Activated T-cell treated with anti-CD3 and anti-CD28 coated beads, Interleukin-2, amount 50 U/mL, for 4 hours (primary cell): Measurements from ENCODE around the gene LENG1. TPM values are rescaled to one million over a fixed set of nuclear protein-coding genes. Genes with fewer than 3 reads are reported as not detected.

Experiments
- ATAC-seq, 2 donors: fragments of 200-7000 bp; cut with Tn5 transposase; one replicate each; pipeline ENCODE4 v1.10.0; 2021
- DNase-seq: peaks from one replicate; pipeline ENCODE4 v3.0.0-alpha.2; 2020
- H3K27me3 Mint-ChIP-seq: one replicate; pipeline ENCODE4 v1.8.0; 2021; ENCODE audit warnings: low read depth, mixed read lengths
- H3K36me3 Mint-ChIP-seq: one replicate; pipeline ENCODE4 v1.8.0; 2022; ENCODE audit warnings: mixed read lengths; ENCODE audit not compliant: insufficient read depth
- H3K4me1 Mint-ChIP-seq: one replicate; pipeline ENCODE4 v1.8.0; 2021; ENCODE audit warnings: low read depth, mixed read lengths
- H3K4me3 Mint-ChIP-seq: one replicate; pipeline ENCODE4 v1.8.0; 2021; ENCODE audit warnings: mild to moderate bottlenecking, moderate library complexity, mixed read lengths
- H3K9me3 Mint-ChIP-seq: one replicate; pipeline ENCODE4 v1.8.0; 2021; ENCODE audit warnings: mixed read lengths
- total RNA-seq, 3 donors: library from RNA; stranded (reverse); gene quantifications; one replicate each; pipeline ENCODE4 v1.2.1, GENCODE V29; 2021

The LENG1 gene
- total RNA-seq, 3 donors from 2014 or later: 5.6 to 9.7 (median 9.2) TPM

GRCh38 chr19:54162241-54162805 is 2.8 kb upstream of the LENG1 start:
- peak; percentile 19 for ATAC-seq
- H3K9me3 Mint-ChIP-seq: no peaks in the 10 kb centered on the region
- peaks cover 4% of the 10 kb centered on the region for H3K36me3 Mint-ChIP-seq
- peak overlapping the region; percentile 84 for H3K4me3 Mint-ChIP-seq
- peak; percentile 79 for DNase-seq
- no peaks in the 10 kb centered on the region for H3K27me3 Mint-ChIP-seq
- H3K4me1 Mint-ChIP-seq: peaks cover 57% of the 10 kb centered on the region

GRCh38 chr19:54160854-54161253 is 1.3 kb upstream of the LENG1 start:
- Mint-ChIP-seq H3K27me3 (no peaks in the 10 kb centered on the region), H3K9me3 (no peaks in the 10 kb centered on the region), H3K4me1 (peaks cover 63% of the 10 kb centered on the region), H3K4me3 (peak overlapping the region; percentile 97), H3K36me3 (peaks cover 11% of the 10 kb centered on the region)
- no peak for DNase-seq
- no peak for ATAC-seq

- no peak for DNase-seq
- peaks cover 11% of the 10 kb centered on the region for H3K36me3 Mint-ChIP-seq
- ATAC-seq: no peak
- H3K4me3 Mint-ChIP-seq: peak overlapping the region; percentile 97
- peaks cover 65% of the 10 kb centered on the region for H3K4me1 Mint-ChIP-seq
- no peaks in the 10 kb centered on the region for H3K27me3 Mint-ChIP-seq
- no peaks in the 10 kb centered on the region for H3K9me3 Mint-ChIP-seq
Observed at GRCh38 chr19:54160182-54160811, 776 bp upstream of the LENG1 start.

- DNase-seq: no peak
- H3K36me3 Mint-ChIP-seq: peaks cover 20% of the 10 kb centered on the region
- ATAC-seq: no peak
- peak overlapping the region; percentile 97 for H3K4me3 Mint-ChIP-seq
- peaks cover 67% of the 10 kb centered on the region for H3K4me1 Mint-ChIP-seq
- H3K27me3 Mint-ChIP-seq: no peaks in the 10 kb centered on the region
- no peaks in the 10 kb centered on the region for H3K9me3 Mint-ChIP-seq
Observed at GRCh38 chr19:54158812-54159351, 639 bp downstream of the LENG1 start.

GRCh38 chr19:54156953-54157352 is 2.6 kb downstream of the LENG1 start:
- Mint-ChIP-seq H3K4me3 (peak overlapping the region; percentile 38), H3K4me1 (peaks cover 58% of the 10 kb centered on the region), H3K9me3 (no peaks in the 10 kb centered on the region), H3K27me3 (no peaks in the 10 kb centered on the region), H3K36me3 (peaks cover 22% of the 10 kb centered on the region)
- no peak for DNase-seq
- ATAC-seq: no peak

GRCh38 chr19:54156490-54156889 is 3.0 kb downstream of the LENG1 start:
- DNase-seq (no peak), ATAC-seq (no peak)
- no peak overlapping the region for H3K4me3 Mint-ChIP-seq
- H3K9me3 Mint-ChIP-seq: no peaks in the 10 kb centered on the region
- peaks cover 55% of the 10 kb centered on the region for H3K4me1 Mint-ChIP-seq
- no peaks in the 10 kb centered on the region for H3K27me3 Mint-ChIP-seq
- peaks cover 22% of the 10 kb centered on the region for H3K36me3 Mint-ChIP-seq

GRCh38 chr19:54155694-54156093 is 3.8 kb downstream of the LENG1 start:
- H3K9me3 Mint-ChIP-seq: no peaks in the 10 kb centered on the region
- H3K4me3 Mint-ChIP-seq: no peak overlapping the region
- peaks cover 51% of the 10 kb centered on the region for H3K4me1 Mint-ChIP-seq

GRCh38 chr19:54154603-54155345 is 4.7 kb downstream of the LENG1 start:
- Mint-ChIP-seq H3K9me3 (no peaks in the 10 kb centered on the region), H3K36me3 (peaks cover 32% of the 10 kb centered on the region), H3K4me3 (no peak overlapping the region), H3K4me1 (peaks cover 43% of the 10 kb centered on the region), H3K27me3 (no peaks in the 10 kb centered on the region)
- ATAC-seq: no peak
- DNase-seq: no peak

More at GRCh38 chr19:54155694-54156093, 3.8 kb downstream of the LENG1 start:
- Mint-ChIP-seq H3K27me3 (no peaks in the 10 kb centered on the region), H3K36me3 (peaks cover 28% of the 10 kb centered on the region)
- no peak for ATAC-seq
- no peak for DNase-seq

GRCh38 chr19:54153731-54154326 is 5.7 kb downstream of the LENG1 start:
- Mint-ChIP-seq H3K27me3 (no peaks in the 10 kb centered on the region), H3K4me1 (peaks cover 37% of the 10 kb centered on the region), H3K9me3 (no peaks in the 10 kb centered on the region), H3K36me3 (peaks cover 39% of the 10 kb centered on the region), H3K4me3 (no peak overlapping the region)
- ATAC-seq: no peak
- DNase-seq: no peak

GRCh38 chr19:54152878-54153524 is 6.5 kb downstream of the LENG1 start:
- Mint-ChIP-seq H3K4me3 (no peak overlapping the region), H3K36me3 (peaks cover 37% of the 10 kb centered on the region), H3K27me3 (no peaks in the 10 kb centered on the region), H3K4me1 (peaks cover 29% of the 10 kb centered on the region), H3K9me3 (no peaks in the 10 kb centered on the region)
- DNase-seq (no peak), ATAC-seq (no peak)

GRCh38 chr19:54152267-54152666 is 7.3 kb downstream of the LENG1 start:
- peaks cover 39% of the 10 kb centered on the region for H3K36me3 Mint-ChIP-seq
- no peak overlapping the region for H3K4me3 Mint-ChIP-seq
- no peaks in the 10 kb centered on the region for H3K27me3 Mint-ChIP-seq
- ATAC-seq: no peak
- H3K9me3 Mint-ChIP-seq: no peaks in the 10 kb centered on the region
- DNase-seq: no peak
- H3K4me1 Mint-ChIP-seq: peaks cover 28% of the 10 kb centered on the region

GRCh38 chr19:54151362-54152035 is 8.0 kb downstream of the LENG1 start:
- Mint-ChIP-seq H3K9me3 (no peaks in the 10 kb centered on the region), H3K36me3 (peaks cover 41% of the 10 kb centered on the region)

GRCh38 chr19:54149021-54149812 is 10.3 kb downstream of the LENG1 start:
- Mint-ChIP-seq H3K27me3 (no peaks in the 10 kb centered on the region), H3K4me3 (no peak overlapping the region), H3K36me3 (peaks cover 40% of the 10 kb centered on the region), H3K9me3 (no peaks in the 10 kb centered on the region), H3K4me1 (peaks cover 10% of the 10 kb centered on the region)
- DNase-seq (no peak), ATAC-seq (no peak)

More at GRCh38 chr19:54151362-54152035, 8.0 kb downstream of the LENG1 start:
- Mint-ChIP-seq H3K4me3 (no peak overlapping the region), H3K27me3 (no peaks in the 10 kb centered on the region), H3K4me1 (peaks cover 24% of the 10 kb centered on the region)
- DNase-seq: no peak
- no peak for ATAC-seq
